Skeletal muscle tissue (tissue), 4 donors: ENCODE results near the gene MAP2K4. TPM values are rescaled to one million over a fixed set of nuclear protein-coding genes. Genes with fewer than 3 reads are reported as not detected.

Experiments used
- H3K27ac ChIP-seq: one replicate; pipeline ENCODE4 v1.7.0; 2013; ENCODE audit warnings: mild to moderate bottlenecking, low read depth, low read length, inconsistent platforms
- H3K27me3 ChIP-seq, 3 donors: one replicate each; pipeline ENCODE4 v1.7.0; 2013; ENCODE audit warnings: low read length in 3 of 3; ENCODE audit not compliant: control insufficient read depth in 3 of 3, insufficient read depth in 3 of 3
- H3K36me3 ChIP-seq, 3 donors: one replicate each; pipeline ENCODE4 v1.7.0; 2013; ENCODE audit warnings: low read length in 3 of 3; ENCODE audit not compliant: control insufficient read depth in 3 of 3, insufficient read depth in 3 of 3
- H3K4me1 ChIP-seq, 3 donors: one replicate each; pipeline ENCODE4 v1.7.0; 2013; ENCODE audit warnings: low read length in 3 of 3, mild to moderate bottlenecking in 3 of 3; ENCODE audit not compliant: control insufficient read depth in 3 of 3, insufficient read depth in 3 of 3
- H3K4me3 ChIP-seq, 3 donors: one replicate each; pipeline ENCODE4 v1.7.0; 2013; ENCODE audit warnings: low read length in 3 of 3
- H3K9ac ChIP-seq, 3 donors: one replicate each; pipeline ENCODE4 v1.7.0; 2013; ENCODE audit warnings: low read length in 3 of 3, mild to moderate bottlenecking in 3 of 3, moderate library complexity in 2 of 3, low read depth in 1 of 3
- H3K9me3 ChIP-seq, 3 donors: one replicate each; pipeline ENCODE4 v1.7.0; 2013; ENCODE audit warnings: low read length in 3 of 3; ENCODE audit not compliant: control insufficient read depth in 3 of 3
- total RNA-seq: library from RNA; depleted of rRNA; stranded (reverse); fragments of >200 nt; gene quantifications from one replicate; pipeline ENCODE4 v1.2.3, GENCODE V29; 2014
- donor health status: Osteomylitis.

The MAP2K4 gene
- total RNA-seq, 1 donor from 2014 or later: 40.7 TPM

DNA sequence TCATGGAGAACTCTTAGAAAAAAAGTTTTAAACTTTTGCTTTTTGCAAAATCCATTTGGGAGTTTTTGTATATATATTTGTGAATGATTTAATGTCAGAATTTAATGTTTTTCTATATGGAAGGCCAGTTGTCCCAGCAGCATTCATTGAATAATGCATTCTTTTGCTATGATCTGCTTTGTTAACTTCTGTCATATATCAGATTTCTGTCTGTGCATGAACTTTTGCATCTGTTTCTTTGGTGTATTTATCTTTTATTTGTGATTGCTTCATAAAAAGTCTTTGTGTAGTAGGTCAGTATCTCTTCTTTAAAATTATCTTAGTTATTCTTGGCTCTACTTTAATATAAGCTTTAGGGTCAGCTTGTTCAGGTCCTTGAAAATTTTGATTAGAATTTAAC, 84.2 kb downstream of the MAP2K4 start:
- Histone ChIP-seq H3K36me3 (peaks cover 0 to 5% (median 0%) of the 10 kb centered on the region in 3 donors), H3K9ac (no peak overlapping the region), H3K4me1 (no peaks in the 10 kb centered on the region), H3K27ac (no peak overlapping the region), H3K27me3 (no peaks in the 10 kb centered on the region), H3K4me3 (no peak overlapping the region), H3K9me3 (no peaks in the 10 kb centered on the region)

- H3K36me3 ChIP-seq: peaks cover 0 to 12% (median 0%) of the 10 kb centered on the region in 3 donors
- H3K27ac ChIP-seq: no peak overlapping the region
- H3K9me3 ChIP-seq: no peaks in the 10 kb centered on the region
- H3K27me3 ChIP-seq: no peaks in the 10 kb centered on the region
- H3K4me3 ChIP-seq: no peak overlapping the region
- no peaks in the 10 kb centered on the region for H3K4me1 ChIP-seq
- H3K9ac ChIP-seq: no peak overlapping the region
These were observed 87.2 kb downstream of the MAP2K4 start for GRCh38 chr17:12107905-12108304.

GRCh38 chr17:12110906-12111305, 90.2 kb downstream of the MAP2K4 start:
- Histone ChIP-seq H3K27me3 (no peaks in the 10 kb centered on the region), H3K4me1 (no peaks in the 10 kb centered on the region), H3K27ac (no peak overlapping the region), H3K9me3 (no peaks in the 10 kb centered on the region), H3K36me3 (peaks cover 10 to 30% (median 20%) of the 10 kb centered on the region in 3 donors), H3K9ac (no peak overlapping the region), H3K4me3 (no peak overlapping the region)

DNA sequence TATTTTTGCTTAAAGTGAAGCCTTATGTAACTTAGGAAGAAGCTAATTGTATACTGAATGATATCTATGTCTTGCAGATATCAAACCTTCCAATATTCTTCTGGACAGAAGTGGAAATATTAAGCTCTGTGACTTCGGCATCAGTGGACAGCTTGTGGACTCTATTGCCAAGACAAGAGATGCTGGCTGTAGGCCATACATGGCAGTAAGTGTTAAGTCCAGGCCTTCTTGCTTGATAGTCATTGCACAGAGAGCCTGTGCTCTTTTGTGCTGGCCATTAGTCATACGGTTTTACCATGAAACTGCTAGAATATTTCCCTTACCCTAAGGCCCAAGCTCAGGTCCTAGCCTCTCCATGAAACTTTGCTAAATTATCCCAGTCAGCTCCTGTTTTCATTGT, 92.5 kb downstream of the MAP2K4 start:
- H3K27ac ChIP-seq: no peak overlapping the region
- H3K36me3 ChIP-seq: peaks cover 13 to 33% (median 20%) of the 10 kb centered on the region in 3 donors
- no peaks in the 10 kb centered on the region for H3K27me3 ChIP-seq
- no peak overlapping the region for H3K4me3 ChIP-seq
- H3K4me1 ChIP-seq: no peaks in the 10 kb centered on the region
- no peaks in the 10 kb centered on the region for H3K9me3 ChIP-seq
- H3K9ac ChIP-seq: no peak overlapping the region

- Histone ChIP-seq H3K27ac (no peak overlapping the region), H3K27me3 (no peaks in the 10 kb centered on the region), H3K36me3 (peaks cover 13 to 33% (median 20%) of the 10 kb centered on the region in 3 donors), H3K9ac (no peak overlapping the region), H3K4me1 (no peaks in the 10 kb centered on the region), H3K9me3 (no peaks in the 10 kb centered on the region), H3K4me3 (no peak overlapping the region)
These were observed 94.2 kb downstream of the MAP2K4 start for GRCh38 chr17:12114686-12115418.

DNA sequence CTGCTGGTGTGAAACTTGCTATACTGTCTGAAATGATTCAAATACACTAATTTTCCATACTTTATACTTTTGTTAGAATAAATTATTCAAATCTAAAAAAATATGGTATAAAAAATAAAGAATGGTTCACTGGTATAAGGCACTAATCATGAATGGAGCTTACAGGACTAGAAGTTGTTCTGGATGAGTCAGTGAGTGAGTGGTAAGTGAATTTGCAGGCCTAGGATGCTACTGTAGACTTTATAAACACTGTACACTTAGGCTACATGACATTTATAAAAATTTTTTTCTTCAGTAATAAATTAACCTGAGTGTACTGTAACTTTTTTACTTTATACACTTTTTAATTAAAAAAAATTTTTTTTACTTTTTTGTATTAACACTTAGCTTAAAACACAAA, 95.5 kb downstream of the MAP2K4 start:
- Histone ChIP-seq H3K9ac (no peak overlapping the region), H3K36me3 (peaks cover 13 to 29% (median 20%) of the 10 kb centered on the region in 3 donors), H3K4me3 (no peak overlapping the region), H3K9me3 (no peaks in the 10 kb centered on the region), H3K4me1 (no peaks in the 10 kb centered on the region), H3K27ac (no peak overlapping the region), H3K27me3 (no peaks in the 10 kb centered on the region)

DNA sequence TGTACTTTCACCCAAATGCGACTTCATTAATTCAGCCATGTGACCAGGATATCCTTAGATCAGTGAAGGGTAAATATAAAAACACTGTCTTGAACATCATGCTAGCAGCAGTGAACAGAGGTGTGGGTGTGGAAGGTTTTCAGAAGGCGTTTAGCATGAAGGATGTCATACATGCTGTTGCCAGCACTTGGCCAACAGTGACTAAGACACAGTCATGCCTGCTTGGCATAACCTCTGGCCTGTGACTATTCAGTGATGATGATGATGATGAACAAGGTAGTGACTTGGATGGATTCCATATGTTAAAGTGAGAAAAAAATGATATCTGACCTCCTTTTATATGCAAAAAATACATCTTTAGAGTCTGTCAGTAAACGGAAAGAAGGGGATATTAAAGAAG, 97.9 kb downstream of the MAP2K4 start:
- Histone ChIP-seq H3K27ac (no peak overlapping the region), H3K9me3 (no peaks in the 10 kb centered on the region), H3K4me1 (peaks cover 0 to 3% (median 0%) of the 10 kb centered on the region in 3 donors), H3K4me3 (no peak overlapping the region), H3K27me3 (no peaks in the 10 kb centered on the region), H3K36me3 (peaks cover 10 to 19% (median 13%) of the 10 kb centered on the region in 3 donors), H3K9ac (no peak overlapping the region)

DNA sequence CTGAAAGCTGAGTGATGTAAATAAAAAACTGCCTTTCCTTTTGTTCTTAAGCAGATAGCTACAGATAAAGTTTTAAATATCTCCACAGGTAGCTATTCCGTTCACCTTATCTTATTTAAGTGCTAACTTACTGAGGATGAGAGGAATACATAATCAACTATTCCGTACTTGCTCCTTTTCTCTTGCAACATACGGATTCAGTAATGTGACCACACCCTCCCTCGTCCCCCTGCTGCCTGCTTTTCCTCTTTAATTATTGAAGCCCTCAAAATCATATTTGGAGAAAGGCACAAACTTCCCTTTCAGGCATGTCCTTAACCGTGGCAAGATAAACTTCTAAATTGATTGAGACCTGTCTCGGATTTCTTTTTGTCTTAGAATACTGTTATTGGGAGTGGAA, 101.4 kb downstream of the MAP2K4 start:
- Histone ChIP-seq H3K36me3 (peaks cover 13 to 23% (median 20%) of the 10 kb centered on the region in 3 donors), H3K27me3 (no peaks in the 10 kb centered on the region), H3K9me3 (no peaks in the 10 kb centered on the region), H3K9ac (no peak overlapping the region), H3K4me3 (no peak overlapping the region), H3K27ac (no peak overlapping the region), H3K4me1 (peaks cover 0 to 3% (median 0%) of the 10 kb centered on the region in 3 donors)

DNA sequence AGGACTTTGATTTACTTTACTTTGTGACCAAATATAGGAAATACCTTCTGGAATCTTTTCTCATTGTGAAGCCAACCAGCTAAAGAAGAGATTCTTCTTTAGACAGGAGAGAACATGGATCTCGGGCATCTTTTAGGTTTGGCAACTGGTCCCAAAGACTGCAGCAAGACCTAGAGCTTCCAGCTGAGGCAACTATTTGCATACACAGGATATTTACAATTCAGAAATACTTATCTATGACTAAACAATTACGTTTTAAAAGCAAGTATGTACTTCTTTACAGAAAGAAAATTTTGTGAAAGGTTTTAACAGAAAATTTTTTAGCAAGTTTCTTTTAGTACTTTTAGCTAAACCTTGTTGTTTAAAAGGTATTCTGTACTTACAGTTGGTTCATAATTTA, 106.5 kb downstream of the MAP2K4 start:
- H3K27ac ChIP-seq: no peak overlapping the region
- H3K4me1 ChIP-seq: peaks cover 0 to under 1% (median 0%) of the 10 kb centered on the region in 3 donors
- peaks cover 11 to 37% (median 34%) of the 10 kb centered on the region in 3 donors for H3K36me3 ChIP-seq
- H3K9me3 ChIP-seq: no peaks in the 10 kb centered on the region
- no peak overlapping the region for H3K4me3 ChIP-seq
- no peaks in the 10 kb centered on the region for H3K27me3 ChIP-seq
- no peak overlapping the region for H3K9ac ChIP-seq

- no peaks in the 10 kb centered on the region for H3K4me1 ChIP-seq
- no peaks in the 10 kb centered on the region for H3K27me3 ChIP-seq
- H3K9me3 ChIP-seq: no peaks in the 10 kb centered on the region
- H3K4me3 ChIP-seq: no peak overlapping the region
- no peak overlapping the region for H3K27ac ChIP-seq
- no peak overlapping the region for H3K9ac ChIP-seq
- H3K36me3 ChIP-seq: peaks cover 11 to 37% (median 34%) of the 10 kb centered on the region in 3 donors
These were observed 107.0 kb downstream of the MAP2K4 start for GRCh38 chr17:12127667-12128066.
